G401.6 (cell line): ENCODE data around the gene IRF4.
"Not testable (repeated sequence)": the region's sequence is repeated elsewhere in the genome, so short reads cannot be mapped to it uniquely, and the experiment has no call there.

Experiments
- FAIRE-seq: peaks from 2 replicates; lab custom pipeline; 2012; peaks lifted over from hg19 to GRCh38; lab: Jason Lieb, UNC

Gene IRF4

GRCh38 chr6:366389-367297 is 24.9 kb upstream of the IRF4 start:
- FAIRE-seq, result no peak

GRCh38 chr6:367298-367794 is 24.2 kb upstream of the IRF4 start:
- no peak for FAIRE-seq

GRCh38 chr6:367891-368630 is 23.5 kb upstream of the IRF4 start:
- no peak for FAIRE-seq

GRCh38 chr6:369559-370431 is 21.8 kb upstream of the IRF4 start:
- no peak for FAIRE-seq

GRCh38 chr6:370555-370954 is 21.0 kb upstream of the IRF4 start:
- no peak for FAIRE-seq

- FAIRE-seq, result not testable (repeated sequence)
Observed at GRCh38 chr6:371851-372250, 19.7 kb upstream of the IRF4 start.

GRCh38 chr6:372336-372911 is 19.1 kb upstream of the IRF4 start:
- FAIRE-seq, result no peak

GRCh38 chr6:373031-373430 is 18.5 kb upstream of the IRF4 start:
- no peak for FAIRE-seq

GRCh38 chr6:373773-374724 is 17.5 kb upstream of the IRF4 start:
- FAIRE-seq, result no peak

- FAIRE-seq, result no peak
Observed at GRCh38 chr6:374956-375355, 16.6 kb upstream of the IRF4 start.

GRCh38 chr6:376827-377640 is 14.5 kb upstream of the IRF4 start:
- no peak for FAIRE-seq

GRCh38 chr6:377641-378020 is 13.9 kb upstream of the IRF4 start:
- FAIRE-seq, result not testable (repeated sequence)

GRCh38 chr6:378090-378957 is 13.2 kb upstream of the IRF4 start:
- FAIRE-seq, result no peak

- FAIRE-seq, result no peak
Observed at GRCh38 chr6:378958-379409, 12.6 kb upstream of the IRF4 start.

- no peak for FAIRE-seq
Observed at GRCh38 chr6:379410-380181, 12.0 kb upstream of the IRF4 start.

GRCh38 chr6:380234-381218 is 11.0 kb upstream of the IRF4 start:
- no peak for FAIRE-seq
